Urothelium cell line (cell line): Measurements from ENCODE around the gene OXCT2.
"Not testable (repeated sequence)": the region's sequence is repeated elsewhere in the genome, so short reads cannot be mapped to it uniquely, and the experiment has no call there.

Experiments used
- DNase-seq: peaks from one replicate; pipeline ENCODE4 v3.0.0; 2011; ENCODE audit warnings: low spot score, mixed read lengths
- FAIRE-seq: peaks from 2 replicates; lab custom pipeline; 2011; peaks lifted over from hg19 to GRCh38; lab: Jason Lieb, UNC

The OXCT2 gene

GRCh38 chr1:39764512-39764911, 6.6 kb downstream of the OXCT2 start:
- not testable (repeated sequence) for FAIRE-seq, DNase-seq

DNA sequence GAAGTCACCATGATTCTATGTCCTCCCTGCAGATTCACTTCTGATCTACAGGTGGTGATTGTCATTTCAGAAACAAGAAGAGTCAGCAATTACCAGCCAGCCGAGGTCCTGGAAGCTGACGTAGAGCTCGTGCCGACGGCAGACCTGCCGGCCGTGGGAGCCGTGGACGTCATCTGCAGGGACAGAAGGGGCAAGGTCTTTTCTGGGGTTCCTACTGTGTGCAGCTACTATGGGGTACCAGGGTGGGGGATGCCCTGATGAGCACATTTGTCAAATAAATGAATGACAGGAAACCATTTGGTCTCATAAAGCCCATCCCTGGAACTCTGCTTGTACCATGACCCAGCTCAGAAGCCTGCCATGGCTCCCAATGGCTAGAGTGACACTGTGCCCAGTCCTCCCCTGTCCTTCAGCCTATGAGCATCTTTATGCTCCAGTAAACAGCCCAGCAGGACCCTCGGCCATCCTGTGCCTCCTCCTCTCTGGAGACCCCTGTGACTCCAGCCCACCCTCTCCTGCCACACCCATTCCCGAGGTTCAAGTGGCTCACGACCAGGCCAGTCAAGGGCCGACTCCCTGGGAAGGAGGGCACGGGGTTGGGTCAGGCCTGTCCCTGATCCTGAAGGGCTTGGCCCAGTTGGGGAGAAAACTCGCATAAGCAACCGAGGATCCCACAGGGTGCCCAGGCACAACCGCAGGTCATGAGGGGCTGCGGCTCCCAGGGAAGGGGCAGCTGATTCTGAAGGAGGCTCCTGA, 7.4 kb downstream of the OXCT2 start:
- FAIRE-seq, DNase-seq: not testable (repeated sequence)

GRCh38 chr1:39762550-39763540, 8.3 kb downstream of the OXCT2 start:
- FAIRE-seq (peak; percentile 35), DNase-seq (no peak)

DNA sequence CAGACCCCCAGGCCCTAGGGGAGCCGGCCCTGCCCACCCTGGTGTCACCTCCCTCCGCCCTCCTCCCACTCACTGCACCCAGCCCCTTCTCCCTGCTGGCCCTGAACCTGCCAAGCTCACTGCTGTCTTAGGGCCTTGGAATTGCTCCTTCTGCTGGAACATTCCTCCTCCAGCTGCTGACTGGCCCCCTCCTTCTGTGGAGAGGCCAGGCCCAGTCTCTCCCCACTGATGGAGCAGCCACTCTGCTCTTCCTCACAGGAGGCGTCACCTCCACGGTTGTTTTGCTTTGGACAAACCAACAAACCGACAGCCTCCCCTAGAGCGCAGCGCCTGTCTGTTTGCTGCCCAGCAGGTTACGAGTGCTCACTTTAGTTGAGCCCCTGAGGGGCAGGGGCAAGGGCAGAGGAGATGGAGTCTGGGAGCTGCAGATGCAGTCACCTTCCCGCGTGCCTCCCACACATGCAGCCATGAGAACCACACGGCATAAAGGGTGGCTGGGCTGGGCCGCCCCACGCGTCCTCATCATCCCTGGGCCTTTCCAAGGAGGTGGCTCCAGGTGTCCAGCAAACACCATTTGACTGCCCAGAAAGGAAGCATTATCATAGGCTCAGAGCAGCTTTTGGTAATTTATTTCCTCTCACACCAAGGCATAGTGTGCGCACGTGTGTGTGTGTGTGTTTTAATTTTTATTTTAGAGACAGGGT, 9.4 kb downstream of the OXCT2 start:
- FAIRE-seq (no peak), DNase-seq (no peak)

DNA sequence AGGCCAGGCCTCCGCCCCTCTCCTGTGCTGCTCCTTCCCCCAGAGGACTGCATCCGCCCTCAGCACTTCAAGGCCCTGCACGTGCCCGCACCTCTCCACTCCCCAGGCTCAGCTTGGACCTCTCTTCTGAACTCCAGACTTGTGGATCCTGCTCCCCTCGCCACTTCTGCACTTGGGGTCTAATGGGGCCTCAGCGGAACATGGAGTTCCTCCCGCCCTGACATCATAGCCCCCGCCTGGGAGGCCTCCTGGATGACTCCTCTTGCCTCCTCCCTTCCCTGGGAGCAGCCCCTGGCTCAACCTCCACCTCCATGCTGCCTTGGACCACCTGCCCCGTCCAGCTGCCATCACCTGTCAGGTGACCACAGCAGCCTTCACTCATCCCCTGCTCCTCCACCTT, 10.1 kb downstream of the OXCT2 start:
- no peak for FAIRE-seq
- DNase-seq, result no peak

- DNase-seq, result no peak
- FAIRE-seq, result no peak
Observed at GRCh38 chr1:39760074-39761008, 10.8 kb downstream of the OXCT2 start.

- no peak for DNase-seq
- no peak for FAIRE-seq
Observed at GRCh38 chr1:39759436-39759726, 11.8 kb downstream of the OXCT2 start.

- no peak for DNase-seq
- no peak for FAIRE-seq
Observed at GRCh38 chr1:39758556-39759435, 12.4 kb downstream of the OXCT2 start.

DNA sequence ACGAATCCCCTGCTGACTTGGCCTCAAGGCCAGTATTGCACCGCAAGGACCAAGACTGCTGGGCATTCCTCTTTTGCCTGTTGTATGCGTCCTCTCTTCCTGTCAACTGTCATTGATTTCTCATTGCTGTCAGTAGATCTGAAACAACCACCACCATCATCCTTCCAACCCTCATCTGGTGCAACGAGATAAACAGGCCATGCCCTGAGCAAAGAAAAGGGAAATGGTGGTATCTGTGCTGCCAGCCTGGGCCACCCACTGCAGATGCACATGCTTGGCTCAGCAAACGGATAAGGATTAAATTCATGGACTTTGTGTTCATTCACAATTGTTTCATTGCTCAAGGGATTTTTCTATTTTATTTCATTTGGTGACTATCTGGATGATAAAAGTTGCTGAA, 13.6 kb downstream of the OXCT2 start:
- no peak for FAIRE-seq
- no peak for DNase-seq

GRCh38 chr1:39755965-39756659, 15.0 kb downstream of the OXCT2 start:
- DNase-seq (no peak), FAIRE-seq (no peak)

GRCh38 chr1:39754906-39755504, 16.1 kb downstream of the OXCT2 start:
- no peak for DNase-seq

DNA sequence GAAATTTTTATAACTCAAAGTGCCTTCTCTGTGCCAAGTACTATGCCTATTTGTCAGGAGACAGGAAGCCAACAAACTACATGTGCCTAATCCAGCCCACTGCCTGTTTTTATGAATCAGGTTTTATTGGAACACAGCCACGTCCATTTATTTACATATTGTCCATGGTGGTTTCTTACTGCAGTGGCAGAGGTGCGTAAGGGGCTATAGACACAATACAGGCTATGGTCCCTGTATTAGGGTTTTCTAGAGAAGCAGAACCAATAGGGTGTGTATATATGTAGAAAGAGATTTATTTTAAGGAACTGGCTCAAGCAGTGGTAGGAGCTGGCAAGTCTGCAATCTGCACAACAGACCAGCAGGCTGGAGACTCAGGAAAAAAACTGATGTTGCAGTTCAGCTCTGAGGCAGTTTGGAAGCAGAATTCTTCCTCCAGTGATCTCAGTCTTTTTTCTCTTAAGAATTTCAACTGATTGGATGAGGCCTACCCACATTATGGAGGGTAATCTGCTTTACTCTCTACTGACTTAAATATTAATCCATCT, 17.1 kb downstream of the OXCT2 start:
- no peak for FAIRE-seq
- DNase-seq, result no peak

More at GRCh38 chr1:39754906-39755504, 16.1 kb downstream of the OXCT2 start:
- no peak for FAIRE-seq

DNA sequence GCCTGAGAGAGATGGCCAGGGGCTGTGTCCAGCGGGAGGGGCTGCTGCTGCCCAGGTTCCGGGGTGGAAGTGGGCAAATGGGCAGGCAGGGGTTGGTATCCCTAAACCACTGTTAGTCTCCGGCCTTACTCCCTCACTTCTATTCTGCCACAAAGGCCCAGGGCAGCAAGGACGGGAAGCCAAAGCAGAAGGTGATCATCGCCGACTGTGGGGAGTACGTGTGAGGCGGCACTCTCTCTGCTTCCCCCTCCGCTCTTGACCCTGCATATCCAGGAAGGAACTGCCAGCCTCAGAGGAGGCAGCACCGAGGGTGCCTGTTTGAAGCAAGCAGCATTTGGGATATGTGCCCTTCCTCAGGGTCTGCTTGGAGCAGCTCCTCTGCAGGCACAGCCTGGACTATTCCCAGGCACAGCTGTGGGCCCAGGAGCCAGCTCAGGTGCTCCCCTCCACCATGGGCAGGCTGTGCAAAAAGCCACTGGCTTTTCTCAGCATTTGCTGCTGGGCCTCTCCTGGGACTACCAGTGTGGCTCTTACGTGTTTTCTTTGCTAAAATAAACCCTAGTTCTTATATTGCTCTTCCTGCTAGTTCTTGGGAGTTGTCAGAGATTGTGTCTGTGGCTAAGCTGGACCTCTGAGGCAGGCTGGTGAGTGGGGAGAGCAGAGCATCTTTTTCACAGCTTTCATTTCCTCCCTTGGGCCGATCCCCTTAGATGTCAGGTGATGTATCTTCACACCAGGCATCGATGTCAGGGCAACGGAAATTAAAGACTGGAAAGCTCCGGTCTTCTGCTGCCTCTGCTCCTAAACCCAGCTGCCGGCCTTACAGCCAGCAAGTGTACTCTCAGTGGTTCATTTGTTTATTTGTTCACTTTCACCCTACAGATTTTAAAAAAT, 17.8 kb downstream of the OXCT2 start:
- DNase-seq (no peak), FAIRE-seq (no peak)

DNA sequence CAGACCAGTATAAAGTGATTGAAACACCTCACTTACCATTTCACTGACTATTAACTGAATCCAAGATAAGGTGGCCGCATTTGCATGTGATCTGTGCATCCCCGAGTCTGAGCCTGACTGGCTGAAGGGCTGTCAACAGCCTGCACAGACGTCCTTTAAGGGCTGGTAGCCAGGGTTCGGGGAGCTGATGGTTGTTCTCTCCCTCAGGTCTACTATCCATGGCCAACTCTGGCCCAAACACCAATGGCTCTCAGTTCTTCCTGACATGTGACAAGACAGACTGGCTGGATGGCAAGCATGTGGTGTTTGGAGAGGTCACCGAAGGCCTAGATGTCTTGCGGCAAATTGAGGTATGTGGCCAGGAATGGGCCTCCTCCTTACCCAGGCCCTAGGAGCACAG, 18.4 kb downstream of the OXCT2 start:
- no peak for FAIRE-seq

DNA sequence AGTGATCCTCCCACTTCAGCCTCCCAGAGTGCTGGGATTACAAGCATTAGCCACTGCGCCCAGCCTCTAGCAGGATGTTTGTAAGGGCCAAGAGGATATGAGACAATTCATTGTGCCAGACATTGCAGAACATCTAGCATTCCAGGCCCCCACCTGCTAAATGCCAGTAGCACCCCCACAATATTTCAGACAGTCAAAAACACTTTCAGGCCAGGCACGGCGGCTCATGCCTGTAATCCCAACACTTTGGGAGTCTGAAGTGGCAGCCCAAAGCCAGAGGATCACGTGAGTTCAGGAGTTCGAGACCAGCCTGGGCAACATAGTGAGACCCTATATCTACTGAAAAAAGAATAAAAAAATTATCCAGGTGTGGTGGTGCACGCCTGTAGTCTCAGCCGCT, 19.6 kb downstream of the OXCT2 start:
- FAIRE-seq, result no peak
- DNase-seq, result no peak

More for the DNA sequence above, 18.4 kb downstream of the OXCT2 start:
- DNase-seq, result no peak

- DNase-seq (no peak), FAIRE-seq (no peak)
Observed at GRCh38 chr1:39745016-39745670, 26.0 kb downstream of the OXCT2 start.
